Neural cell (in vitro differentiated cells): ENCODE results near the gene PCK1. TPM values are rescaled to one million over a fixed set of nuclear protein-coding genes. Genes with fewer than 3 reads are reported as not detected.

Experiments used
- H2AFZ ChIP-seq: fragments of 200-600, 300-800 bp; sonication (generic), shearing (Covaris generic); 2 replicates; pipeline ENCODE4 v1.6.0; 2014; ENCODE audit warnings: low read depth, mild to moderate bottlenecking, antibody characterized with exemption, low read length, moderate library complexity
- H3F3A ChIP-seq: fragments of 200-600 bp; shearing (Covaris generic); 2 replicates; pipeline ENCODE4 v1.6.1; 2016; ENCODE audit warnings: mild to moderate bottlenecking, moderate library complexity, mixed read lengths, antibody characterized with exemption, low read length; ENCODE audit not compliant: insufficient read depth, poor library complexity, severe bottlenecking
- H3K27ac ChIP-seq: fragments of 200-600, 300-800 bp; sonication (generic), shearing (Covaris generic); 2 replicates; pipeline ENCODE4 v1.5.1; 2014; ENCODE audit warnings: mild to moderate bottlenecking, low read length, moderate library complexity
- H3K27me3 ChIP-seq: fragments of 300-800, 200-600 bp; sonication (generic), shearing (Covaris generic); 2 replicates; pipeline ENCODE4 v1.6.0; 2014; ENCODE audit warnings: mild to moderate bottlenecking, low read depth, low read length, moderate library complexity; ENCODE audit not compliant: insufficient read depth
- H3K36me3 ChIP-seq: fragments of 300-800, 200-600 bp; sonication (generic), shearing (Covaris generic); 2 replicates; pipeline ENCODE4 v1.5.1; 2014; ENCODE audit warnings: mild to moderate bottlenecking, antibody characterized with exemption, low read length, moderate library complexity; ENCODE audit not compliant: insufficient read depth
- H3K4me2 ChIP-seq: fragments of 300-800, 200-600 bp; sonication (generic), shearing (Covaris generic); 2 replicates; pipeline ENCODE4 v1.6.0; 2014; ENCODE audit warnings: mild to moderate bottlenecking, low read length
- H3K4me3 ChIP-seq: fragments of 300-800, 200-600 bp; sonication (generic), shearing (Covaris generic); 2 replicates; pipeline ENCODE4 v1.5.1; 2014; ENCODE audit warnings: mild to moderate bottlenecking, low read length, moderate library complexity
- H3K79me2 ChIP-seq: fragments of 200-600 bp; shearing (Covaris generic); replicated peaks from 2 replicates; pipeline ENCODE4 v1.6.0; 2014; ENCODE audit warnings: mild to moderate bottlenecking, low read length, moderate library complexity; ENCODE audit not compliant: insufficient read depth
- H3K9ac ChIP-seq: fragments of 300-800, 200-600 bp; sonication (generic), shearing (Covaris generic); 2 replicates; pipeline ENCODE4 v1.6.1; 2016; ENCODE audit warnings: mild to moderate bottlenecking, low read length, mixed read lengths
- H3K9me2 ChIP-seq: fragments of 200-600 bp; shearing (Covaris generic); 2 replicates; pipeline ENCODE4 v1.6.1; 2016; ENCODE audit warnings: mild to moderate bottlenecking, low read length, mixed read lengths; ENCODE audit not compliant: insufficient read depth
- H3K9me3 ChIP-seq: fragments of 200-600, 300-800 bp; sonication (generic), shearing (Covaris generic); 2 replicates; pipeline ENCODE4 v1.6.1; 2016; ENCODE audit warnings: mild to moderate bottlenecking, mixed run types, low read length, moderate library complexity, mixed read lengths
- H4K20me1 ChIP-seq: fragments of 200-600 bp; shearing (Covaris generic); 2 replicates; pipeline ENCODE4 v1.6.1; 2016; ENCODE audit warnings: mild to moderate bottlenecking, mixed run types; ENCODE audit not compliant: insufficient read depth
- EP300 ChIP-seq: fragments of 450-650 bp; conservative IDR thresholded peaks from 2 replicates; pipeline ENCODE4 v1.6.1; 2014; ENCODE audit warnings: antibody characterized with exemption, mild to moderate bottlenecking, moderate library complexity; ENCODE audit not compliant: poor library complexity, severe bottlenecking
- EZH2 ChIP-seq: fragments of 200-600, 300-800 bp; shearing (Covaris generic), sonication (generic); IDR thresholded peaks from 2 replicates; pipeline ENCODE4 v1.6.1; 2014; ENCODE audit warnings: antibody characterized with exemption, low read length, borderline replicate concordance, mild to moderate bottlenecking; ENCODE audit not compliant: insufficient read depth, poor library complexity, severe bottlenecking
- MXI1 ChIP-seq: fragments of 450-650 bp; conservative IDR thresholded peaks from 2 replicates; pipeline ENCODE4 v1.6.1; 2014; ENCODE audit warnings: antibody characterized with exemption, mild to moderate bottlenecking; ENCODE audit not compliant: poor library complexity, severe bottlenecking
- POLR2AphosphoS5 ChIP-seq: IDR thresholded peaks from 2 replicates; pipeline ENCODE4 v1.6.1; 2012
- RAD21 ChIP-seq: fragments of 450-650 bp; conservative IDR thresholded peaks from 2 replicates; pipeline ENCODE4 v1.6.1; 2014; ENCODE audit warnings: antibody characterized with exemption, mild to moderate bottlenecking, moderate library complexity
- SMC3 ChIP-seq: fragments of 450-650 bp; conservative IDR thresholded peaks from 2 replicates; pipeline ENCODE4 v1.6.1; 2014; ENCODE audit warnings: antibody characterized with exemption, mild to moderate bottlenecking, moderate library complexity; ENCODE audit not compliant: poor library complexity
- TAF1 ChIP-seq: IDR thresholded peaks from 2 replicates; pipeline ENCODE4 v1.6.1; 2012; ENCODE audit warnings: low read depth
- polyA plus RNA-seq: library from polyadenylated mRNA; depleted of rRNA; stranded (reverse); fragments of >200 nt; gene quantifications from 2 replicates; pipeline ENCODE4 v1.2.3, GENCODE V29; 2014
- TF ChIP-seq, protein P1 (sequence below): IDR thresholded peaks from 2 replicates; pipeline ENCODE4 v1.6.1; 2012; ENCODE audit warnings: borderline replicate concordance
- TF ChIP-seq, protein P2 (sequence below): fragments of 450-650 bp; IDR thresholded peaks from 2 replicates; pipeline ENCODE4 v1.5.1; 2014; ENCODE audit warnings: antibody characterized with exemption, mild to moderate bottlenecking, moderate library complexity; ENCODE audit not compliant: poor library complexity, severe bottlenecking

PCK1 gene
- polyA plus RNA-seq, 1 donor from 2014 or later, result 0.24 TPM

- Histone ChIP-seq H3K9ac (no peak overlapping the region), H2AFZ (no peak overlapping the region), H3K27me3 (no peaks in the 10 kb centered on the region), H4K20me1 (no peaks in the 10 kb centered on the region), H3K9me3 (no peaks in the 10 kb centered on the region), H3K79me2 (no peaks in the 10 kb centered on the region), H3K4me3 (no peak overlapping the region), H3K4me2 (no peak overlapping the region), H3K27ac (no peak overlapping the region), H3K9me2 (no peaks in the 10 kb centered on the region), H3F3A (no peaks in the 10 kb centered on the region), H3K36me3 (no peaks in the 10 kb centered on the region)
- TF ChIP-seq MXI1 (no peak), RAD21 (no peak), SMC3 (no peak), EP300 (no peak), POLR2AphosphoS5 (no peak), EZH2 (no peak), TAF1 (no peak)
- TF ChIP-seq, protein P1, sequence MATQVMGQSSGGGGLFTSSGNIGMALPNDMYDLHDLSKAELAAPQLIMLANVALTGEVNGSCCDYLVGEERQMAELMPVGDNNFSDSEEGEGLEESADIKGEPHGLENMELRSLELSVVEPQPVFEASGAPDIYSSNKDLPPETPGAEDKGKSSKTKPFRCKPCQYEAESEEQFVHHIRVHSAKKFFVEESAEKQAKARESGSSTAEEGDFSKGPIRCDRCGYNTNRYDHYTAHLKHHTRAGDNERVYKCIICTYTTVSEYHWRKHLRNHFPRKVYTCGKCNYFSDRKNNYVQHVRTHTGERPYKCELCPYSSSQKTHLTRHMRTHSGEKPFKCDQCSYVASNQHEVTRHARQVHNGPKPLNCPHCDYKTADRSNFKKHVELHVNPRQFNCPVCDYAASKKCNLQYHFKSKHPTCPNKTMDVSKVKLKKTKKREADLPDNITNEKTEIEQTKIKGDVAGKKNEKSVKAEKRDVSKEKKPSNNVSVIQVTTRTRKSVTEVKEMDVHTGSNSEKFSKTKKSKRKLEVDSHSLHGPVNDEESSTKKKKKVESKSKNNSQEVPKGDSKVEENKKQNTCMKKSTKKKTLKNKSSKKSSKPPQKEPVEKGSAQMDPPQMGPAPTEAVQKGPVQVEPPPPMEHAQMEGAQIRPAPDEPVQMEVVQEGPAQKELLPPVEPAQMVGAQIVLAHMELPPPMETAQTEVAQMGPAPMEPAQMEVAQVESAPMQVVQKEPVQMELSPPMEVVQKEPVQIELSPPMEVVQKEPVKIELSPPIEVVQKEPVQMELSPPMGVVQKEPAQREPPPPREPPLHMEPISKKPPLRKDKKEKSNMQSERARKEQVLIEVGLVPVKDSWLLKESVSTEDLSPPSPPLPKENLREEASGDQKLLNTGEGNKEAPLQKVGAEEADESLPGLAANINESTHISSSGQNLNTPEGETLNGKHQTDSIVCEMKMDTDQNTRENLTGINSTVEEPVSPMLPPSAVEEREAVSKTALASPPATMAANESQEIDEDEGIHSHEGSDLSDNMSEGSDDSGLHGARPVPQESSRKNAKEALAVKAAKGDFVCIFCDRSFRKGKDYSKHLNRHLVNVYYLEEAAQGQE, result no peak
- TF ChIP-seq, protein P2, sequence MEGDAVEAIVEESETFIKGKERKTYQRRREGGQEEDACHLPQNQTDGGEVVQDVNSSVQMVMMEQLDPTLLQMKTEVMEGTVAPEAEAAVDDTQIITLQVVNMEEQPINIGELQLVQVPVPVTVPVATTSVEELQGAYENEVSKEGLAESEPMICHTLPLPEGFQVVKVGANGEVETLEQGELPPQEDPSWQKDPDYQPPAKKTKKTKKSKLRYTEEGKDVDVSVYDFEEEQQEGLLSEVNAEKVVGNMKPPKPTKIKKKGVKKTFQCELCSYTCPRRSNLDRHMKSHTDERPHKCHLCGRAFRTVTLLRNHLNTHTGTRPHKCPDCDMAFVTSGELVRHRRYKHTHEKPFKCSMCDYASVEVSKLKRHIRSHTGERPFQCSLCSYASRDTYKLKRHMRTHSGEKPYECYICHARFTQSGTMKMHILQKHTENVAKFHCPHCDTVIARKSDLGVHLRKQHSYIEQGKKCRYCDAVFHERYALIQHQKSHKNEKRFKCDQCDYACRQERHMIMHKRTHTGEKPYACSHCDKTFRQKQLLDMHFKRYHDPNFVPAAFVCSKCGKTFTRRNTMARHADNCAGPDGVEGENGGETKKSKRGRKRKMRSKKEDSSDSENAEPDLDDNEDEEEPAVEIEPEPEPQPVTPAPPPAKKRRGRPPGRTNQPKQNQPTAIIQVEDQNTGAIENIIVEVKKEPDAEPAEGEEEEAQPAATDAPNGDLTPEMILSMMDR, result no peak
Observed at GRCh38 chr20:57584768-57585461, 24.0 kb downstream of the PCK1 start.

DNA sequence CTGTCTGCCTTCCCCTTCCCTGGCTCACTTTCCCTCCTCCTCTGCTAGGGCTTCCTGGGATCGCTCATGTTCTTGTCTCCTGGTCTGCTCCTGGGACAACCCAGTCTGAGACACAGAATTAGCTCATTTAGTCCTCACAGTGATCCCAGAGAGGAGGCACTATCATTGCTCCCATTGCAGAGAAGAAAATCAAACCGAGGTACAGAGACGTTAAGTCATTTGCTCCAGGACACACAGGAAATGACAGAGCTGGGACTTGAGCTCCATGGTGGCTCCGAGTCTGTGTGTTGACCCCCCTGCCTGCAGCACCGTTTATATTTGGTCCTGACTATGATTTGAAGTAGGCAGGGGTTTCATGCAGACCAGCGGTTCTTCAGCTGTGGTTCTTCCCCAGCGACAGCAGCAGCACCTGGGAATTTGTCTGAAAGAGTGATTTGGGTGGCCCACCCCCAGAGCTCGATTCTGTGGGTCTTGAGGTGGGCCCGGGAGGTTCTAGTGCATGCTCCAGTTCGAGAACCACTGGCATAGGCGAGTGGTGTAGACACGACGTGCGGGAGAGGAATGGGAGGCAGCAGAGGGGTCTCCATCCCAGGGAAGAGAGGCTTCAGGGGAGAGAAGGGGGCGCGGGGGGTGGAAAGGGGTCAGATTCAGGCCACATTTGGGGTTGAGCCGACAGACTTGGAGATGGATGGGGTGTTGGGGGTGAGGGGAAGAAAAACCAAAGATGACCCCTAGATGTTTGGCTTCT lies 24.7 kb downstream of the PCK1 start:
- no peaks in the 10 kb centered on the region for H4K20me1 ChIP-seq
- H3K9ac ChIP-seq, result no peak overlapping the region
- no peak overlapping the region for H3K4me2 ChIP-seq
- no peaks in the 10 kb centered on the region for H3K79me2 ChIP-seq
- no peak overlapping the region for H2AFZ ChIP-seq
- no peaks in the 10 kb centered on the region for H3F3A ChIP-seq
- TF ChIP-seq MXI1, result no peak
- TF ChIP-seq, protein P2, result no peak
- TF ChIP-seq SMC3, result no peak
- TF ChIP-seq EP300, result no peak
- no peak for TF ChIP-seq POLR2AphosphoS5
- TF ChIP-seq TAF1, result no peak
- TF ChIP-seq, protein P1, result no peak
- TF ChIP-seq RAD21, result no peak
- TF ChIP-seq EZH2, result no peak
- no peaks in the 10 kb centered on the region for H3K9me3 ChIP-seq
- H3K9me2 ChIP-seq, result no peaks in the 10 kb centered on the region
- no peaks in the 10 kb centered on the region for H3K27me3 ChIP-seq
- H3K4me3 ChIP-seq, result no peak overlapping the region
- H3K27ac ChIP-seq, result no peak overlapping the region
- H3K36me3 ChIP-seq, result no peaks in the 10 kb centered on the region
